Measurements from ENCODE around the gene SRPK3.
A peak's percentile ranks its signal among the peaks of the same experiment; 100 is the strongest.
"Not testable (repeated sequence)": the region's sequence is repeated elsewhere in the genome, so short reads cannot be mapped to it uniquely, and the experiment has no call there.

SRPK3 gene

GRCh38 chrX:153746359-153746758 lies 34.5 kb upstream of the SRPK3 start:
- DNase-seq, result no peak

DNA sequence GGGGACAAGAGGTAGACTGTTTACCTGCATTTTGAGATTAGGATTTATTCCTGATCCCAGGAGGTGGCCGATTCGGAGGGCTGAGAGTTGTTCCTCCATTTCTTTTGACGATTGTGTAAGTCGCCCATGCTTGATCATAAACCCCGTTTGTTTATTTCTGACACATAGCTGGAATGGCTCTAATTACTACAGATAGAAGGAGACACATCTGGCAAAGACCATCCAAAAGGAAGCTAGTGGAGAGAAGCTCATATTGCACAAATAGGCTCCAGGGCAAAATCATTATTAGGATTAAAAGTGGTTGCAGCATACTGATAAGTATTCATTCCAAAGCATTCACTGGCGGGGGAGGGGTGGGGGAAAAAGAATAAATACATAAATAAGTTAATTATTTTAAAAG lies 33.9 kb upstream of the SRPK3 start:
- DNase-seq, result not testable (repeated sequence)

GRCh38 chrX:153749017-153749416 lies 31.8 kb upstream of the SRPK3 start:
- not testable (repeated sequence) for DNase-seq

DNA sequence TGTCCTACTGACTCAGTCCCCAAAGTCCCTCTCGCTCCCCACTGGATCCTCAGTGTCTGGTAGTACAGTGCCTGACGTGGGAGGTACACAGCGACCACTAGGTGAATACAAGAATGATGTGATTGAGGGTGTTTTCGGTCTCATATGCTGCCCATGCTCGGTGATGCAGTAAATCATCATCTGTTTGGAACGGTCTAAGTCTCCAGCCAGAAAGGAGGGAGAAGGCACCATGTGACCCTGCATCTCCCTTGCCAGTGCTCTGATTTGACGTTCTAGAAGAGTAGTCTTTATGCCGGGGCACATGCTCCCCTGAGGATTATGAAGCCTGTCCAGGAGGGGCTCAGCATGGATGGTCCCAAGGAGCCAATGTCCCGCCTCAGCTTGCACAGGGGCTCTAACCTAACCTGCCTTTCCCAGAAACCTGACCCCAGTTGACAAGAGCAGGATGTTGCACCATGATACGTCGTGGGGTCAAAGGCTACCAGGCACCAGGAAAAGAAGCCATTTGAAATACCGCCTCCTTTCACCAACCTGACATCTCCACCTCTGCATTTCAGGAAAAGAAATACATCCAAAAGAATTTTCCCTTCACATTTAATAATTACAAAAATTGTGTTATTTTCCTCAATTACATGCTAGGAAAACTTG lies 30.6 kb upstream of the SRPK3 start:
- DNase-seq, result no peak

DNA sequence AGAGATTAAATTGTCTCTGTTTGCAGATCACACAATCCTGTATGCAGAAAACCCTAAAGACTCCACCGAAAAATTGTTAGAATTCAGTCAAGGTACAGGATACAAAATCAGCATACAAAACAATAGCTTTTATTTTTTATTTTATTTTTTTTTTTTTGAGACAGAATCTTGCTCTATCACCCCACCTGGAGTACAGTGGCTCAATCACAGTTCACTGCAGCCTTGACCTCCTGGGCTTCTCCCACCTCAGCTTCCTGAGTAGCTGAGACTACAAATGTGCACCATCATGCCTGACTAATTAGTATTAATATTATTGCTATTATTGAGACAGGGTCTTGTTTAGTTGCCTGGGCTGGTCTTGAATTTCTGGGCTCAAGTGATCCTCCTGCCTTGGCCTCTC lies 25.7 kb upstream of the SRPK3 start:
- DNase-seq, result no peak

GRCh38 chrX:153761863-153762262 lies 19.0 kb upstream of the SRPK3 start:
- no peak for DNase-seq

- no peak for DNase-seq
Observed at GRCh38 chrX:153762626-153763173, 18.1 kb upstream of the SRPK3 start.

- no peak for DNase-seq
Observed at GRCh38 chrX:153763298-153763932, 17.4 kb upstream of the SRPK3 start.

- peak; percentile 85 for DNase-seq
Observed at GRCh38 chrX:153763989-153764755, 16.7 kb upstream of the SRPK3 start, which contains the start of gene PLXNB3. TSS of gene PLXNB3 (plus strand) at chrX:153764249. CDS start at chrX:153765536, 1,287 bp downstream.

DNA sequence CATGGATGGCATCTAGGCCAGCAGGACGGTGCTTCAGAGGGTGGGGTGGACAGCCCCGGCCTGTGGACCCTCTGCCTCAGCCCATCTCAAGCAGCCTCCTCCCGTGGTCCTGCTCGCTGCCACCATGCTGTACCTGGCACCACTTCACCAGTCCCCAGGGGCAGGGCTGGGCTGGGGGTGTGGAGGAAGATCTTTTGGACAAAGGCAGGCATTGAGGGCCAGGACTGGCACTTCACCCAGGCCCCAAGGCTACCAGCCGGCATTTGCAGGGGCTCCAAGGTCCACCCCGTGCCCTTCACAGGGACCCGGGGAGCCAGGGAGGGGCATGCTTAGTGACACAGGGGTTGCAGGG lies 16.1 kb upstream of the SRPK3 start:
- no peak for DNase-seq

- no peak for DNase-seq
Observed at GRCh38 chrX:153765138-153766079, 15.4 kb upstream of the SRPK3 start.

DNA sequence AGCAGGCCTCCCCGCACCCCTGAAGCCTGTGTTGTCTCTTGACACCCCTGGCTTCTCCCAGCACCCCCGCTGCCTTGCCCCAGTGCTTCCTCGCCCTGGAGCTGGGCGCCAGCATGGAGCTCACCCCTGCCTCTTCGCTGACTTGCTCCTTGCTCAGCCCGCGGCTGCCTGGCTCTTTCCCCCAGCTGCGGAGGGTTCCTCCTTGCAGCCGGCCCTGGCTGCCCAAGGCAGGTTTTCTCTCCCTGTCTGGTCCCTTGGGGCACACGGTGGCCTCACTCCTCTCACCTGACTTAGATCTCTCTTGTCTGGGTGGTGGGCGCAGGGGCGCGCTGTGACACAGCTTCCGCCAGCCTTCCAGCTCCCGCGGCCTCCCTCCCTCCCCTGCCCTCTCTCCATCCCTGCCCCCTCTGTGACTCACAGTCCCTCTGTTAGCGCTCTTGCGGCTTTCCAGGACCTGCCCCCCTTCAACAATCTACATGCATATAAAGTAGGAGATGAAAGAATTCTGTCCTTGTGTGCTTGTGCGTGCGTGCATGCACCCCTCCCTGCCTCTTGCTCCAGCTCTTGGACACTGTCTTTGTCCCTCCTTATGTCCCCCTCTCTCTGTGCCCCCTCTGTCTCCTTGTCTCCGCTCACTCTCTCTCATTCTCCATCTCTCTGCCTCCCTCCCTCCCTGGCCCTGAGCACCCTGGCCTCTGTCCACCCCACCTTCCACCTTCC lies 14.6 kb upstream of the SRPK3 start:
- DNase-seq, result no peak

DNA sequence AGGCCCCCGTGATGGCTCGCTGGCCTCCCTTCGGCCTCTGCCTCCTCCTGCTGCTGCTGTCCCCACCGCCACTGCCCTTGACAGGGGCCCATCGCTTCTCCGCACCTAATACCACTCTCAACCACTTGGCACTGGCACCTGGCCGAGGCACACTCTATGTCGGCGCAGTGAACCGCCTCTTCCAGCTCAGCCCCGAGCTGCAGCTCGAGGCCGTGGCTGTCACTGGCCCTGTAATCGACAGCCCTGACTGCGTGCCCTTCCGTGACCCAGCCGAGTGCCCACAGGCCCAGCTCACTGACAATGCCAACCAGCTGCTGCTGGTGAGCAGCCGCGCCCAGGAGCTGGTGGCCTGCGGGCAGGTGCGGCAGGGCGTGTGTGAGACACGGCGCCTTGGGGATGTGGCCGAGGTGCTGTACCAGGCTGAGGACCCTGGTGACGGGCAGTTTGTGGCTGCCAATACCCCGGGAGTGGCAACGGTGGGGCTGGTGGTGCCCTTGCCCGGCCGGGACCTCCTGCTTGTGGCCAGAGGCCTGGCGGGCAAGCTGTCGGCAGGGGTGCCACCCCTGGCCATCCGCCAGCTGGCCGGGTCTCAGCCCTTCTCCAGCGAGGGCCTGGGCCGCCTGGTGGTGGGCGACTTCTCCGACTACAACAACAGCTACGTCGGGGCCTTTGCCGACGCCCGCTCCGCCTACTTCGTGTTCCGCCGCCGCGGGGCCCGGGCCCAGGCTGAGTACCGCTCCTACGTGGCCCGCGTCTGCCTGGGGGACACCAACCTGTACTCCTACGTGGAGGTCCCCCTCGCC lies 13.8 kb upstream of the SRPK3 start:
- no peak for DNase-seq

- no peak for DNase-seq
Observed at GRCh38 chrX:153767674-153768055, 13.2 kb upstream of the SRPK3 start.

DNA sequence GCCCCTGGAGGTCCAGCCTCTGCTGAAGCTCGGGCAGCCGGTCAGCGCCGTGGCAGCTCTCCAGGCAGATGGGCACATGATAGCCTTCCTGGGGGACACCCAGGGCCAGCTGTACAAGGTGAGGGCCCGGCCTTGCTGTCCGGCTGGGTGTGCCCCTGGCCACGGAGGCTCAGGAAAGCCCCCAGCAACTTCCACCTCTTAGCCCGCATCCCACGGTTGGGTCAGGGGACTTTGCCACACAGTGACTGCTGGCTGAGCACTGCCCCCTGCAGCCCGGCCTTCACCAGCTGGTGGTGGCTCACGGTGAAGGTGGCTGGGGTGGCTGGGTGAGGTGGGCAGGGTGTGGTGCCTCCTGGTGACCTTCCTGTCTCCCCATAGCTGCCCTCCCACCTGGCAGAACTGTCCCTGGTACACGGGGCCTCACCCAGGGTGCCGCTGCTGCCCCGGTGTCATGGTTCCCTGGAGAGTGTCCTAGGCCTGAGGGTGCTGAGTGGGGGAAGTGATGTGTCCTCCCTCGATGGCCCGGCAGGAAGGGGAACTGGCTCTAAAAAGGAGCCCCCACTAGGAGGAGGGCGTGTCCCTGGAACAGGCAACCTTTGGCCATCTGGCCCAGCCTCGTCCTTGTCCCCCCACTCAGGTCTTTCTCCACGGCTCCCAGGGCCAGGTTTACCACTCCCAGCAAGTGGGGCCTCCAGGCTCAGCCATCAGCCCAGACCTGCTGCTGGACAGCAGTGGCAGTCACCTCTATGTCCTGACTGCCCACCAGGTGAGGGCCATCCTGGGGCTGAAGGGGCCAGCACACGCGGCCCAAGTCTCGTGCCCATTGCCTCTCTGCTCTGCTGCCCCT lies 12.3 kb upstream of the SRPK3 start:
- no peak for DNase-seq

GRCh38 chrX:153769158-153769864 lies 11.5 kb upstream of the SRPK3 start:
- DNase-seq, result no peak

DNA sequence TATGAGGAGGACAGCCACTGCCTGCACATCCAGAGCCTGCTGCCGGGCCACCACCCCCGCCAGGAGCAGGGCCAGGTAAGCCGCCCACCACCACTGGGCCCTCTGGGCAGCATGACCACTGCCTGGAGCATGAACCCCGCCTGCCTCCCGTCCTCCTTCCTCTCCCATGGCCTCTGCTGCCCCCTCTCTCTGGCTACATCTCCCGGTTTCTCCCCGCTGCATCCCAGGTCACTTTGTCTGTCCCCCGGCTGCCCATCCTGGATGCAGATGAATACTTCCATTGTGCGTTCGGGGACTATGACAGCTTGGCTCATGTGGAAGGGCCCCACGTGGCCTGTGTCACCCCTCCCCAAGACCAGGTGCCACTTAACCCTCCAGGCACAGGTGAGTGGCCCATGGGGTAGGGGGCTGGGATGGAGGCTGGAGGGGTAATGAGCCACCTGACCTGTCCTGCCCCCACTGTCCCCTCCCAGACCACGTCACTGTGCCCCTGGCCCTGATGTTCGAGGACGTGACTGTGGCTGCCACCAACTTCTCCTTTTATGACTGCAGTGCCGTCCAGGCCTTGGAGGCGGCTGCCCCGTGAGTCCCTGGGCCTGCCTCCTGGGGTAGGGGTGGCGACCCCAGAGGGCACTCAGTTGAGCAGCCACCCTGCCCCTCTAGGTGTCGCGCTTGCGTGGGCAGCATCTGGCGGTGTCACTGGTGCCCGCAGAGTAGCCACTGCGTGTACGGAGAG lies 10.8 kb upstream of the SRPK3 start:
- DNase-seq, result no peak

DNA sequence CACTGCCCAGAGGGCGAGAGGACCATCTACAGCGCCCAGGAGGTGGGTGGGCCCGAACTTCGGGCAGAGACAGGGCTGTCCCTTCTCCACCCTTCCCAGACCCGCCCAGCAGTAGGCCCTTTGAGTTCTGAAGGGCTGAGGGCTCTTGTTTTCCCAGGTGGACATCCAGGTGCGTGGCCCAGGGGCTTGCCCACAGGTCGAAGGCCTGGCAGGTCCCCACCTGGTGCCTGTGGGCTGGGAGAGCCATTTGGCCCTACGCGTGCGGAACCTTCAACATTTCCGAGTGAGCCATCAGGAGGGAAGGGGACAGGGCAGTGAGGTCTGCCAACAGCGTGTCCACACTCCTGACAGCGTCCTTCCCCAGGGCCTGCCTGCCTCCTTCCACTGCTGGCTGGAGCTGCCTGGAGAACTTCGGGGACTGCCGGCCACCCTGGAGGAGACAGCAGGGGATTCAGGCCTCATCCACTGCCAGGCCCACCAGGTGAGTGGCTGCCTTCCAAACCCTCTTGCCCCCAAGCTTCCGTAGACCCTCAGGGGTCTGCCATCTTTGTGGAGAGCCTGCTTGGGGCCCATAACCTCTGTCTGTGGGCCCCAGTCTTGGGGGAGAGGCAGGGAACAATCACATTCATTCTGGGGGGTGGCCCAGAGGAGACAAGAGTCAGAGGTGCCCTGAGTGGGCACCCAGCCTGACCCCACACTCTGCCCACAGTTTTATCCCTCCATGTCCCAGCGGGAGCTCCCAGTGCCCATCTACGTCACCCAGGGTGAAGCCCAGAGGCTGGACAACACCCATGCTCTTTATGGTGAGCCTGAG lies 10.0 kb upstream of the SRPK3 start:
- DNase-seq, result no peak
